MG63 (cell line): ENCODE data around the gene RAB31. TPM values are rescaled to one million over a fixed set of nuclear protein-coding genes. Genes with fewer than 3 reads are reported as not detected.

Source experiments
- DNase-seq: peaks from one replicate; pipeline ENCODE4 v3.0.0-alpha.2; 2020
- H3K27me3 ChIP-seq: fragments of 250-450 bp; sonication (Bioruptor Pico); 2 replicates; pipeline ENCODE4 v1.5.1; 2020; ENCODE audit warnings: mild to moderate bottlenecking, moderate library complexity
- H3K36me3 ChIP-seq: fragments of 250-450 bp; sonication (Bioruptor Pico); 2 replicates; pipeline ENCODE4 v1.5.1; 2020; ENCODE audit warnings: mild to moderate bottlenecking, moderate library complexity
- H3K4me3 ChIP-seq: fragments of 250-450 bp; sonication (Bioruptor Pico); 2 replicates; pipeline ENCODE4 v1.5.1; 2020; ENCODE audit warnings: mild to moderate bottlenecking, moderate library complexity
- H3K9me3 ChIP-seq: fragments of 250-450 bp; sonication (Bioruptor Pico); 2 replicates; pipeline ENCODE4 v1.5.1; 2020; ENCODE audit warnings: mild to moderate bottlenecking, moderate library complexity
- total RNA-seq: library from RNA; depleted of rRNA; stranded (reverse); fragments of >200 nt; shearing (Covaris generic); gene quantifications from 2 replicates; pipeline ENCODE4 v1.2.3, GENCODE V29; 2014; ENCODE audit warnings: low replicate concordance

Gene RAB31
- total RNA-seq, 1 experiment from 2014 or later = 19.5 TPM

DNA sequence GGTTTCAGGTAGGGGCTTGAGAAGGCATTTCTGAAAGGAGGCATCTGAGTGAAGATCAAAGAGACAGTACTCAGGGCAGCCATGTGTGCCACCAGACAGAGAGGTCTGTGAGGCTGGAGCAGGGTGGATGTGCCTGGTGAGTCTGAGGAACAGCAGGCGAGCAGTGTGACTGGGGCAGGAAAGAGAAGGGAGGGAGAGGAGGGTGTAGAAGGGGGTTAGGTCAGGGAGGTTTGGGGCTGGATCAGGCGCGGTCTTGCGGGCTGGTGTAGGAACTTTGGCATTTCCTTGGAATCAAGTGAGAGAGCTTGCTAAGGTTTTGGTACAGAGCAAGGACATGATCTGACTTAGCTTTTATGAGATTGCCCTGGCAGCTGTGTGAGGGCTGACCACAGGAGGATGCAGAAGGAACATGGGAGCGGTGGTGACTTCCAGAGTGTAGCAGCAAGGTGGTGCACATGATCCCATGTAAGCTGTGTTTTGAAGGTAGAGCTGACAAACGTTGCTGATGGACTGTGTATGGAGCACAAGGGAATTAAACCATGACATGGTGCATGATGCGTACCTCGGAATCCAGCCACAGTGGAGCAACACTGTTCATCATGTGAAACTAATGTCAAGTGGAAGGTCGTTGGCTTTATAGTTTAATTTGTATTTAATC is 13.9 kb downstream of the RAB31 start:
- no peaks in the 10 kb centered on the region for H3K27me3 ChIP-seq
- H3K36me3 ChIP-seq = peaks cover 10% of the 10 kb centered on the region; the same call in 1 of the 2 replicates
- H3K9me3 ChIP-seq = no peaks in the 10 kb centered on the region
- H3K4me3 ChIP-seq = no peak overlapping the region
- no peak for DNase-seq

DNA sequence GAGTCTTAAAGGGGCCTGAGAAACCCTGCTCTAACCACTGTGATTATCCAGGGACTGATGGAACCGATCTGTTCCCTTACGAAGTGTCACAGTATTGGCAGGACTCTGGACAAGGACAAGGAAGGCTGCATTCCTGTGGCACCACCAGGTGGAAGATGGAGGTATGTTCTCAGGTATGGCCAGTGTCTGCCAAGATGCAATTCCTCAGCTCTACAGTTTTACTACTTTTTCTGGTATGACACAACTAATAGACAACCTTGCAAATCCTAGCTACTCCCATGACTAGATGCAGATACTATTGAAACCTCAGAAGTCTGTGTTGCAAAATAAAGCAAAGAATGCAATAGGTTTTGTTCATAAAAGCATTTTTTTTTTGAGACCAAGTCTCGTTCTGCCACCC is 14.6 kb downstream of the RAB31 start:
- no peak overlapping the region for H3K4me3 ChIP-seq
- H3K9me3 ChIP-seq = no peaks in the 10 kb centered on the region
- H3K36me3 ChIP-seq = peaks cover 10% of the 10 kb centered on the region; the same call in 1 of the 2 replicates
- no peaks in the 10 kb centered on the region for H3K27me3 ChIP-seq
- no peak for DNase-seq

- Histone ChIP-seq H3K36me3 (peaks cover 10% of the 10 kb centered on the region; the same call in 1 of the 2 replicates), H3K4me3 (no peak overlapping the region), H3K9me3 (no peaks in the 10 kb centered on the region), H3K27me3 (no peaks in the 10 kb centered on the region)
- no peak for DNase-seq
Observed at GRCh38 chr18:9724797-9725585, 16.9 kb downstream of the RAB31 start.

DNA sequence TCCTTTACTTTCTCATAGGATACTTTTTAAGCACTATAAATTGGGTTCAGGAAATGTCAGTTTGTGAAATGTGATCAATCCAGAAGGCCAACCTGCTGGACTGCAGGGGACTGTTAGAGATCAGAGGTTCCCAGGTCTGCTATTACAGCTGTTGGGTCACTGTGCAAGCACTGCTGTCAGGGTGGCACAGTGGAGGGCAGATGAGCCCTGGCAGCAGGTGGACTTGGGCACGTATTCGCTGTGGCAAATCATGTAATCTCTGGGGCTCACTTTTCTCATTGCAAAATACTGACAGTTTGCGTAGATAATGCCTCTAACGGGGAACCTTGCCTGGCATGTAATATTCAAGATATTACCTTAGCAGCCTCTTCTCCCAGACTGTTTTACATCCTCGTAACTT is 18.1 kb downstream of the RAB31 start:
- Histone ChIP-seq H3K4me3 (no peak overlapping the region), H3K36me3 (peaks cover 10% of the 10 kb centered on the region; the same call in 1 of the 2 replicates), H3K9me3 (no peaks in the 10 kb centered on the region), H3K27me3 (no peaks in the 10 kb centered on the region)
- DNase-seq = no peak

DNA sequence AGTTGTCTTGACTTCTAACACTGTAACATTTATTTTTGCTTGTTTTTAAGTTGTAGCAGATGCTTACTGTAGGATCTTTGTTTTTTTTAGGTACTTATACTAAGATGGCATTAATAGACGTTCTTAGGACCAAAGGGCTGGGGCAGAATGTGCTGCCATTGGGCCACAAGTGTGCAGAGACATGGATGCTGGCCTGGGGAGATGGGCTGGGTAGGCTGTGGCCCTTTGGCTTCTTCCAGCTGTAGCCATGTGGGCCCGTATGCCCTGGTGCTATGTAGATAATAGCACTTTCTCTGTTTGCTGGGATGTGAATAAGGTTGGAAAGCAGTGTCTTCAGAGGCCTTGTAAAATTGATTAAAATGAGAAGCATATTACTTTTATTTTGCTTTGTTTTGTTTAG is 18.8 kb downstream of the RAB31 start:
- H3K9me3 ChIP-seq = no peaks in the 10 kb centered on the region
- DNase-seq = no peak
- no peaks in the 10 kb centered on the region for H3K27me3 ChIP-seq
- H3K4me3 ChIP-seq = no peak overlapping the region
- H3K36me3 ChIP-seq = peaks cover 10% of the 10 kb centered on the region

DNA sequence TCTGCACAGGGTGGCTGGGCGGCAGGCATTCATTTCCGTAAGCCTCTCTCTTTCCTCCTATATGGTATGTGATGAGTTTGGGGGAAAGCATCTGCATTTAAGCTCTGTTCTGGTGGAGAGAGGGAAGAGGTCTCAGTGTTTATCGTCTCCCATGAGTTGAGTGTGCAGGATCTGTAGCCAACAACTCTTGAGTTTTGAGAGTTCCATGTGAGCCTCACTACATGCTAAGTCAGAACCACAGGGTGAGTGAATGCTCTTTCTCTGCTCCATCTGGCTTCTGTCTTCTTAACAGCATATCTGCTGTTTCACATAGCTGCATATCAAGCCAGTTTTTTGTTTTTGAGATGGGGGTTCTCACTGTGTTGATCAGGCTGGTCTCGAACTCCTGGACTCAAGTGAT is 22.7 kb downstream of the RAB31 start:
- no peaks in the 10 kb centered on the region for H3K27me3 ChIP-seq
- no peak for DNase-seq
- no peak overlapping the region for H3K4me3 ChIP-seq
- H3K36me3 ChIP-seq = peaks cover 3% of the 10 kb centered on the region; the same call in 1 of the 2 replicates
- no peaks in the 10 kb centered on the region for H3K9me3 ChIP-seq

DNA sequence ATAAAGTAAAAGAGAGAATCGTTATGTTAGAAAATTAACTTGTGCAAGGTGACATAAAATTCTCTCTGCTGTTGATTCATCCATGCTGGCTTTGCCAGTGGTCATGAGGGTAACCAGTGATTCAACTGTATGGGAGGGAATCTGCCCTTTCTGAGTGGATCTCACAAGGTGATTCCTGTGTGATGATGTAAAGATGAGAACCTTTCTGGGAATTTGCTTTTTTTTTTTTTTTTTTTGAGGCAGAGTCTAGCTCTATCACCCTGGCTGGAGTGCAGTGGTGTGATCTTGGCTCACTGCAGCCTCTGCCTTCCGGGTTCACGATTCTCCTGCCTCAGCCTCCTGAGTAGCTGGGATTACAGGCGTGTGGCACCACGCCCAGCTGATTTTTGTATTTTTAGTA is 23.3 kb downstream of the RAB31 start:
- DNase-seq = peak; percentile 84
- H3K4me3 ChIP-seq = no peak overlapping the region
- H3K9me3 ChIP-seq = no peaks in the 10 kb centered on the region
- peaks cover 3% of the 10 kb centered on the region; the same call in 1 of the 2 replicates for H3K36me3 ChIP-seq
- H3K27me3 ChIP-seq = no peaks in the 10 kb centered on the region

- no peak overlapping the region for H3K4me3 ChIP-seq
- no peaks in the 10 kb centered on the region for H3K9me3 ChIP-seq
- H3K36me3 ChIP-seq = peaks cover 3% of the 10 kb centered on the region; the same call in 1 of the 2 replicates
- no peak for DNase-seq
- no peaks in the 10 kb centered on the region for H3K27me3 ChIP-seq
Observed at GRCh38 chr18:9732031-9732430, 23.9 kb downstream of the RAB31 start.

DNA sequence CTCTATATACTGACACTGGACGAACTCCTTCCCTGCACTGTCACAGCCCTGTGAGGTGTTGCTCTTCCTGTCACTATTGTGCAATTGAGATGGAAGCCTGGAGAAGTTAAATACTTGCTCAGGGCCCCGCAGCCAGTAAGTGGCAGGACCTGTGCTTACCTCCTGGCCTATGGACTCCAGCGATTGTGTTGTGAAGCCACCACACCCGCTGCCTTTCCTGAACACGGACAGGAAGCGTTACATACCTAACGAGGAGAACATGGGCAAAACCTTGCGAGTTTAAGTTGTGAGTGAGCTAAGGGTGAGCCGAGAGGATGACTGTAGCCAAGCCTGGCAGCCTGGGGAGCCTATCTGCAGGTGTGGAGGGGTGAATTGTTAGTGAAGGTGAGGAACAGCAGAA is 26.1 kb downstream of the RAB31 start:
- DNase-seq = no peak
- no peaks in the 10 kb centered on the region for H3K9me3 ChIP-seq
- peaks cover 3% of the 10 kb centered on the region; the same call in 1 of the 2 replicates for H3K36me3 ChIP-seq
- H3K4me3 ChIP-seq = no peak overlapping the region
- H3K27me3 ChIP-seq = no peaks in the 10 kb centered on the region

DNA sequence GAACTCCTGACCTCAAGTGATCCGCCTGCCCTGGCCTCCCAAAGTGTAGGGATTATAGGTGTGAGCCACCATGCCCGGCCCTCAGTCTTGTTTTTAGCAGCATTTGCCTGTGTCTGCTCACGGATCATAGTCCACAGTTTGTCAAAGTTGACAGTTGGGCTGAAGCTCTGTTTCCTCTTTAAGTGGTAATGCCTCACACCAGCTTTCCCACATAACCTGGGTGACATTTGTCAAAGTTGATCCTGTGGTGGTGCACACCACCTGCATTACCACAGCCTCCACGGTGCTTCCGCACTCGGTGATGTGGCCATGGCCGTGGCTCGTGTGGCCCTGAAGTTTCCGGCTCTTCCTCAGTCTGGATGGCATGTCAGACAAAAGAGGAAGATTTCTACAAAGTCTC is 27.1 kb downstream of the RAB31 start:
- Histone ChIP-seq H3K4me3 (no peak overlapping the region), H3K27me3 (no peaks in the 10 kb centered on the region), H3K36me3 (peaks cover 3% of the 10 kb centered on the region; the same call in 1 of the 2 replicates), H3K9me3 (no peaks in the 10 kb centered on the region)
- no peak for DNase-seq

DNA sequence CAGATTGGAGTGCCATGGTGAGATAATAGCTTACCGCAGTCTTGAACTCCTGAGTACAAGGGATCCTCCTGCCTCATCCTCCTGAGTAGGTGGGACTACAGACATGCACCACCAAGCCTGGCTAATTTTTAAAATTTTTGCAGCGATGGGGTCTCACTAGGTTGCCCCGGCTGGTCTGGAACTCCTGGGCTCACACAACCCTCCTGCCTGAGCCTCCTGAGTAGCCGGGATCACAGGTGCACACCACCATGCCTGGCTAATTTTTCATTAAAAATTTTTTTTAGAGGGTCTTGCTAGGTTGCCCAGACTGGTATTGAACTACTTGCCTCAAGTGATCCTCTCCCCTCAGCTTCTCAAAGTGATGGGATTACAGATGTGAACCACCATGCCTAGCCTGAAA is 27.8 kb downstream of the RAB31 start:
- Histone ChIP-seq H3K27me3 (no peaks in the 10 kb centered on the region), H3K9me3 (no peaks in the 10 kb centered on the region), H3K36me3 (peaks cover 3% of the 10 kb centered on the region; the same call in 1 of the 2 replicates), H3K4me3 (no peak overlapping the region)
- DNase-seq = no peak

DNA sequence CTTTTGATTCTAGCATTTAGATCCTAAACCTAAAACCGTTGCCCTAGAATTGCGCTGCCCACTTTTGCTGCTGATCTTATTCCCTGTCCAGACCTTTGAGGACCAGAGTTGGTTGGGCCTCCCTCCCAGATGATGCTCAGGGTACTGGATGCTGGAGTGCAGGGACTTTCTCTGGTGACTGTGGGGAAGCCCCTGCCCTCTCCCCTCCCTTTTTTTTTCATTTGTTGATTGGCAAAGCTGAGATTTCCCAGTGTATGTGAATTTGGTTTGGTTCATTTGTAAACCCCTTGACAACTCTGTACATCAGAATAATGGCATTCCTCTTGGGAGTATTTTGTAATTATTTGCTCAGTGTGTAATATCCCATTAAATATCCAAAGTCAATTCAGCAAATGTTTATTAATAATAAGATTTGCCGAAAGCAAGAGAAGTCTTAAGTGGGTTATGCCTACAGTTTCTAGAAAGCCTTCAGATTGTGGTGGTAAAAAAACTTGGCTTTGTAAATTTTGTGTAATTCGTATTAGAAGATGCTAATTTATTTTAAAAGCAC is 28.3 kb downstream of the RAB31 start:
- H3K36me3 ChIP-seq = peaks cover 3% of the 10 kb centered on the region; the same call in 1 of the 2 replicates
- no peaks in the 10 kb centered on the region for H3K9me3 ChIP-seq
- no peak overlapping the region for H3K4me3 ChIP-seq
- no peaks in the 10 kb centered on the region for H3K27me3 ChIP-seq
- DNase-seq = no peak

GRCh38 chr18:9737006-9737405 is 28.9 kb downstream of the RAB31 start:
- Histone ChIP-seq H3K9me3 (no peaks in the 10 kb centered on the region), H3K36me3 (peaks cover 2% of the 10 kb centered on the region; the same call in 1 of the 2 replicates), H3K27me3 (no peaks in the 10 kb centered on the region), H3K4me3 (no peak overlapping the region)
- no peak for DNase-seq

DNA sequence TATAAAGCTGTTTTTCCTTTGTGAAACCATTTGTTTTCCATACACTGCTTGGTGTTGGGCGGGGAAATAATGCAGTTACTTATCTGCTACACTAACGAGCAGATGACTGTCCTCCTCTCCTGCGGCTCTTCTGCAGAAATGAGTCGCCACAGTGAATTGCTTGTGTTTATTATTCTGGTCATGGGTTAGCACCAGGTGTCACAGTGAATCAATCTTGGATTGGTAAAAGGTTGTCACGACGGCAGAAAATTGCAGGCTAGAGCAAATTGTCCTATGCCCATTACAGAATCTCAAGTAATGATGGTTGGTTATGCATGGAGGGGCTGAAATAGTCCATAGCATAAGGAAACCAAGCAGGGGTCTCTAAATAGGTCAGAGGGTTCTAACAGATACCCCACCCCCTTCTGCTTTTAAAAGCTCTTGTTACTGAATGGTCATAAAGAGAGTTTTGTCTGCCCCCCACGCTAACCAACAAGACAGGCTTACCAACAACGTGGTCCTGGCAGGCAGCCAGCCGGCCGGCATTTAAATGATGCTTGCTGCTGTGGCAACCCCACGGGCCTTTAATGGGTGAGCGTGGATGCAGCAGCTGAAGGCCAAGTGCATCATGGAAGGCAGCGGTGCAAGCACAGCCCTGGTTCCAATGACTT is 29.5 kb downstream of the RAB31 start:
- DNase-seq = peak; percentile 56
- H3K36me3 ChIP-seq = no peaks in the 10 kb centered on the region
- no peaks in the 10 kb centered on the region for H3K9me3 ChIP-seq
- H3K4me3 ChIP-seq = no peak overlapping the region
- no peaks in the 10 kb centered on the region for H3K27me3 ChIP-seq

GRCh38 chr18:9738266-9738969 is 30.3 kb downstream of the RAB31 start:
- no peak for DNase-seq
- Histone ChIP-seq H3K36me3 (no peaks in the 10 kb centered on the region), H3K4me3 (no peak overlapping the region), H3K27me3 (no peaks in the 10 kb centered on the region), H3K9me3 (no peaks in the 10 kb centered on the region)

DNA sequence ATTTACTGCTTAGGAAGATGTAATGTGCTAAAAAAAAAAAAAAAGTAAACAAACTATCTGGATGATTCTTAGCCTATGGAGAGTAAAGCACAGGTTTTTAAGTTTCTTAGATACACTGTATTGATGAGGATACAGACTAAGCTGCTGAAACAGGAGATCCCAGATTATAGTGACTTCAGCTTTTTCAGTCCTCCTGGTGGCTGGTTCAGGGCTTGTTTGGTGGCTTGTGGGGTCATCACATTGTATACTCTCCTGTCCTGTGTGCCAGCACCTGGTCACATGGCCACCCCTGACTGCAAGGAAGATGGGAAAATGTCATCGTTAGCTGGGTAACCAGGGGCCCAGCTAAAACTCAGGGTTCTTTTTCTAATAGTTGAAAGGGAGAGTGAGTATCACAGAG is 31.4 kb downstream of the RAB31 start:
- Histone ChIP-seq H3K4me3 (no peak overlapping the region), H3K27me3 (no peaks in the 10 kb centered on the region), H3K9me3 (no peaks in the 10 kb centered on the region; the same call in 1 of the 2 replicates), H3K36me3 (no peaks in the 10 kb centered on the region)
- no peak for DNase-seq
